ENCODE results near the gene SOX9.

GRCh38 chr17:72104164-72104862 lies 16.5 kb upstream of the SOX9 start:
- TF ChIP-seq CTCF (conservative IDR thresholded peaks at IDR 0.05 in 1 of 2, IDR thresholded peaks at IDR 0.05 in 1 of 2; ENCODE audit: extremely low read depth in 1 of 2, insufficient read depth in 1 of 2, low read depth in 1 of 2, low read length in 2 of 2) (no peak), EZH2 (IDR thresholded peaks at IDR 0.05; ENCODE audit: borderline replicate concordance, low read length) (no peak)
